Esophagus squamous epithelium (tissue), 4 donors: ENCODE results near the gene SNAP91.

Source experiments
- CTCF ChIP-seq, 6 experiments: fragments of 450-650 bp in 4 of 6; fragments of 200-600 bp in 2 of 6; sonication (generic) in 2 of 6; IDR thresholded peaks; one replicate each; pipeline ENCODE4 v1.5.1; 2016 to 2019; ENCODE audit warnings: antibody characterized with exemption in 6 of 6, mild to moderate bottlenecking in 4 of 6, moderate library complexity in 4 of 6
- POLR2A ChIP-seq, 4 donors: fragments of 450-650 bp; IDR thresholded peaks; one replicate each; pipeline ENCODE4 v1.6.1; 2017; ENCODE audit warnings: antibody characterized with exemption in 4 of 4, mild to moderate bottlenecking in 4 of 4, moderate library complexity in 3 of 4

GRCh38 chr6:83717809-83718208 is 8.9 kb upstream of the SNAP91 start:
- TF ChIP-seq CTCF (IDR thresholded peaks at IDR 0.05) (no peak), POLR2A (IDR thresholded peaks at IDR 0.05) (no peak)
